Endodermal cell (in vitro differentiated cells): ENCODE results near the gene R3HDM4. TPM values are rescaled to one million over a fixed set of nuclear protein-coding genes. Genes with fewer than 3 reads are reported as not detected.

Source experiments
- DNase-seq: peaks from one replicate; pipeline ENCODE4 v3.0.0-alpha.2; 2017
- H3K27ac ChIP-seq: 2 replicates; pipeline ENCODE4 v1.5.1; 2013; ENCODE audit warnings: mild to moderate bottlenecking, low read depth, low read length, moderate library complexity
- H3K27me3 ChIP-seq: 2 replicates; pipeline ENCODE4 v1.6.1; 2013; ENCODE audit warnings: mild to moderate bottlenecking, low read length, moderate library complexity; ENCODE audit not compliant: insufficient read depth, control insufficient read depth, poor library complexity, severe bottlenecking
- H3K36me3 ChIP-seq: 2 replicates; pipeline ENCODE4 v1.7.0; 2013; ENCODE audit warnings: mild to moderate bottlenecking, low read length, moderate library complexity; ENCODE audit not compliant: control insufficient read depth, insufficient read depth
- H3K4me1 ChIP-seq: one replicate; pipeline ENCODE4 v1.7.0; 2013; ENCODE audit warnings: low read length; ENCODE audit not compliant: control insufficient read depth, insufficient read depth
- H3K4me3 ChIP-seq: 2 replicates; pipeline ENCODE4 v1.5.1; 2013; ENCODE audit warnings: mild to moderate bottlenecking, low read length, moderate library complexity
- H3K9ac ChIP-seq: 2 replicates; pipeline ENCODE4 v1.6.1; 2013; ENCODE audit warnings: mild to moderate bottlenecking, low read length, moderate library complexity; ENCODE audit not compliant: poor library complexity, severe bottlenecking; ENCODE audit errors: extremely low read depth
- H3K9me3 ChIP-seq: 2 replicates; pipeline ENCODE4 v1.6.1; 2013; ENCODE audit warnings: mild to moderate bottlenecking, low read length, moderate library complexity; ENCODE audit not compliant: control insufficient read depth
- H3K27ac Mint-ChIP-seq: 2 replicates; pipeline ENCODE4 v1.8.0; 2020; ENCODE audit warnings: mixed read lengths
- H3K27me3 Mint-ChIP-seq: 2 replicates; pipeline ENCODE4 v1.8.0; 2021; ENCODE audit warnings: mild to moderate bottlenecking, mixed read lengths; ENCODE audit not compliant: insufficient read depth
- H3K36me3 Mint-ChIP-seq: 2 replicates; pipeline ENCODE4 v1.8.0; 2020; ENCODE audit warnings: low read depth, mixed read lengths
- H3K4me1 Mint-ChIP-seq: 2 replicates; pipeline ENCODE4 v1.8.0; 2020; ENCODE audit warnings: mixed read lengths
- H3K4me3 Mint-ChIP-seq: 2 replicates; pipeline ENCODE4 v1.8.0; 2020; ENCODE audit warnings: mild to moderate bottlenecking, moderate library complexity, mixed read lengths
- H3K9me3 Mint-ChIP-seq: 2 replicates; pipeline ENCODE4 v1.8.0; 2020; ENCODE audit warnings: mild to moderate bottlenecking, mixed read lengths
- CTCF ChIP-seq: fragments of 200-600 bp; sonication (generic); conservative IDR thresholded peaks from 2 replicates; pipeline ENCODE4 v1.5.0; 2021; ENCODE audit warnings: antibody characterized with exemption, mild to moderate bottlenecking
- WGBS, 2 experiments: methylation state at CpG; one replicate each; pipeline versions ENCODE4 v1.1.5 to v1.1.7; 2013; ENCODE audit warnings: missing lambda C conversion rate in 2 of 2, mixed read lengths in 1 of 2; ENCODE audit not compliant: insufficient coverage in 1 of 2, insufficient read length in 1 of 2; 5-methylcytosine and 5-hydroxymethylcytosine counted together
- total RNA-seq, 2 donors: library from RNA; stranded (reverse); fragmentation: NEBNext Ultra II Directional in 1 of 2; extraction: Animal tissue kit (Norgen Biotek cat#: 25700) in 1 of 2; gene quantifications; 2 replicates in 1 of 2; 3 replicates in 1 of 2; pipeline ENCODE4 v1.2.1, GENCODE V29; 2021

Gene R3HDM4
- total RNA-seq, 2 donors from 2014 or later, result 61.1 to 64.7 TPM

DNA sequence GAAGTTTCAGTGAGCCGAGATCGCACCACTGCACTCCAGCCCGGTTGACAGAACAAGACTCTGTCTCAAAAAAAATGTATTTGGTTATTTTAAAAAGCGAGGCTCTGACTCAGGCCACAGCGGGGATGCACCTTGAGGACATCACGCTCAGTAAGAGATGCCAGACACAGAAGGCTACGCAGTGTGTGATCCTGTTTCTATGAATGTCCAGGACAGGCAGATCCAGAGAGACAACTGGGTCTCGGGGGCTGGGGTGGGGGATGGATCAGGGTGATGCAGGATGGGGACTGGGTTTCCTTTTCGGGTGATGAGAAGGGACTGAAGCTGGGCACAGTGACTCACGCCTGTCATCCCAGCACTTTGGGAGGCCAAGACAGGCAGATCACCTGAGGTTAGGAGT lies 25.4 kb downstream of the R3HDM4 start:
- Mint-ChIP-seq H3K4me1 (no peaks in the 10 kb centered on the region), H3K27me3 (no peaks in the 10 kb centered on the region), H3K36me3 (peaks cover 27% of the 10 kb centered on the region), H3K27ac (no peak overlapping the region), H3K9me3 (no peaks in the 10 kb centered on the region), H3K4me3 (no peak overlapping the region)
- 93 to 100% methylated on average over 9 to 10 of the region's 10 CpGs for WGBS, 2 experiments
- Histone ChIP-seq H3K9me3 (no peaks in the 10 kb centered on the region), H3K4me1 (no peaks in the 10 kb centered on the region), H3K36me3 (peaks cover 53% of the 10 kb centered on the region), H3K9ac (no peak overlapping the region), H3K4me3 (no peak overlapping the region), H3K27ac (no peak overlapping the region), H3K27me3 (no peaks in the 10 kb centered on the region)
- TF ChIP-seq CTCF, result no peak
- no peak for DNase-seq

DNA sequence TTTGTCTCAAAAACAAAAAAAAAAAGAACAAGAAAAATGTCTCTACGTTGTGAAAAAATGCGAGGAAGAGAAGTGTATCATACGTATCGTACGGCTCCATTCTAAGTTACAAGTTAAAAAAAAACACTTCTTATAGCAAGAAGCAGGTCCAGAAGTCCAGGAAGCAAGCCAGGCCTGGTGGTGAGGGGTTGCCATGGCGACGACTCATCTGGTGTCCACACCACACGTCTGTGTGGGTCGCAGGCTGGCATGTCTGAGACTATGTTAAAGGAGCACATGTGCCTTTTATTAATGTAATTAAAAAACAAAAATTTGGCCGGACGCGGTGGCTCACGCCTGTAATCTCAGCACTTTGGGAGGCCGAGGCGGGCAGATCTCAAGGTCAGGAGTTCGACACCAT lies 25.9 kb downstream of the R3HDM4 start:
- Histone ChIP-seq H3K4me1 (no peaks in the 10 kb centered on the region), H3K36me3 (peaks cover 59% of the 10 kb centered on the region), H3K27ac (no peak overlapping the region), H3K9ac (no peak overlapping the region), H3K9me3 (no peaks in the 10 kb centered on the region), H3K4me3 (no peak overlapping the region), H3K27me3 (no peaks in the 10 kb centered on the region)
- H3K4me3 Mint-ChIP-seq, result no peak overlapping the region
- H3K9me3 Mint-ChIP-seq, result no peaks in the 10 kb centered on the region
- H3K27me3 Mint-ChIP-seq, result no peaks in the 10 kb centered on the region
- H3K27ac Mint-ChIP-seq, result peak overlapping the region; percentile 21
- TF ChIP-seq CTCF, result no peak
- no peaks in the 10 kb centered on the region for H3K4me1 Mint-ChIP-seq
- H3K36me3 Mint-ChIP-seq, result peaks cover 32% of the 10 kb centered on the region
- whole genome bisulfite sequencing, 2 experiments, result 92 to 95% methylated on average over 7 to 16 of the region's 16 CpGs
- peak; percentile 46 for DNase-seq

- Histone ChIP-seq H3K4me3 (no peak overlapping the region), H3K27ac (no peak overlapping the region), H3K4me1 (no peaks in the 10 kb centered on the region), H3K9ac (no peak overlapping the region), H3K36me3 (peaks cover 69% of the 10 kb centered on the region), H3K9me3 (no peaks in the 10 kb centered on the region), H3K27me3 (no peaks in the 10 kb centered on the region)
- Mint-ChIP-seq H3K36me3 (peaks cover 46% of the 10 kb centered on the region), H3K27ac (no peak overlapping the region), H3K4me1 (no peaks in the 10 kb centered on the region), H3K9me3 (no peaks in the 10 kb centered on the region), H3K27me3 (no peaks in the 10 kb centered on the region), H3K4me3 (no peak overlapping the region)
- 97 to 98% methylated on average over 57 to 64 of the region's 64 CpGs for WGBS, 2 experiments
- TF ChIP-seq CTCF, result no peak
- no peak for DNase-seq
These were observed 27.3 kb downstream of the R3HDM4 start for GRCh38 chr19:885536-886224.
